ENCODE results near the gene TARBP2. TPM values are rescaled to one million over a fixed set of nuclear protein-coding genes. Genes with fewer than 3 reads are reported as not detected.

TARBP2 gene
- total RNA-seq, 4 donors from 2014 or later, result 19.6 to 26.0 (median 22.3) TPM

DNA sequence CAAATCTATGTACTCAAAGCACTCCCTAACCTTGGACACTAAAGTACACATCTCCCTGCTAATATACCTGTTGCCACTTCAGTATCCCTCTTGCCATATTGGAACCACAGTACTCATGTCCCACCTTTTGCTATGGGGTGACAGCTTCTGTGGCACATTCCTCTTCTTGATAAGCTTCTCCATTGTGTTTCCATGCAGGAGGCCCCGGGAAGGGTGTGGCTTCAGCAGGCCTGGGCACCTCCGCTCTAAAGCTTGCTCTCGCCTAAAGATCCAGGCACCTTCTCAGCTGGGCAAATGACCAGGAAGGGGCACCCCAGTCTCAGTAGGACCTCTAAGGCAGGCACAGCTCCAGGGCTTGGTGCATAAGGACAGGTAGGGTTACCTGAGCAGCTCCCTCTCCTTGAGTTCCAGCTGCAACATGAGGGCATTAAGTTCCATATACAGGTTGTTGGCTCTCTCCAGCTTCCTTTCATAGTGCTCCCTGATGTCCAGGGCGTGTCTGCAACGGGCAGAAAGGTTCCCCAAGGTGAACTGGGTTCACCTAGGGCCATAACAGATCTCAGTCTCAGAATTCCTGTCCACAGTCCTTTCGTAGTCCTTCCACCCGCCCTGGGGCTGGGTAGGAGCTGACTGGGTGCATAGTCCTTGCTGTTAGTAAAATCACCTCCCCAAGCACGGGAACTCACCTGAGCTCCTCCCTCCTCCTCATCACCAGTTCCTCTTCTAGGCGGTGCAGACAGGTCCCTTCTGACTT is 17.7 kb upstream of the TARBP2 start:
- TF ChIP-seq, protein P1, sequence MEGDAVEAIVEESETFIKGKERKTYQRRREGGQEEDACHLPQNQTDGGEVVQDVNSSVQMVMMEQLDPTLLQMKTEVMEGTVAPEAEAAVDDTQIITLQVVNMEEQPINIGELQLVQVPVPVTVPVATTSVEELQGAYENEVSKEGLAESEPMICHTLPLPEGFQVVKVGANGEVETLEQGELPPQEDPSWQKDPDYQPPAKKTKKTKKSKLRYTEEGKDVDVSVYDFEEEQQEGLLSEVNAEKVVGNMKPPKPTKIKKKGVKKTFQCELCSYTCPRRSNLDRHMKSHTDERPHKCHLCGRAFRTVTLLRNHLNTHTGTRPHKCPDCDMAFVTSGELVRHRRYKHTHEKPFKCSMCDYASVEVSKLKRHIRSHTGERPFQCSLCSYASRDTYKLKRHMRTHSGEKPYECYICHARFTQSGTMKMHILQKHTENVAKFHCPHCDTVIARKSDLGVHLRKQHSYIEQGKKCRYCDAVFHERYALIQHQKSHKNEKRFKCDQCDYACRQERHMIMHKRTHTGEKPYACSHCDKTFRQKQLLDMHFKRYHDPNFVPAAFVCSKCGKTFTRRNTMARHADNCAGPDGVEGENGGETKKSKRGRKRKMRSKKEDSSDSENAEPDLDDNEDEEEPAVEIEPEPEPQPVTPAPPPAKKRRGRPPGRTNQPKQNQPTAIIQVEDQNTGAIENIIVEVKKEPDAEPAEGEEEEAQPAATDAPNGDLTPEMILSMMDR (IDR thresholded peaks at IDR 0.05), result no peak
- DNase-seq (ENCODE audit: low spot score), result no peak
- ATAC-seq (ENCODE audit: low FRiP score), result no peak

DNA sequence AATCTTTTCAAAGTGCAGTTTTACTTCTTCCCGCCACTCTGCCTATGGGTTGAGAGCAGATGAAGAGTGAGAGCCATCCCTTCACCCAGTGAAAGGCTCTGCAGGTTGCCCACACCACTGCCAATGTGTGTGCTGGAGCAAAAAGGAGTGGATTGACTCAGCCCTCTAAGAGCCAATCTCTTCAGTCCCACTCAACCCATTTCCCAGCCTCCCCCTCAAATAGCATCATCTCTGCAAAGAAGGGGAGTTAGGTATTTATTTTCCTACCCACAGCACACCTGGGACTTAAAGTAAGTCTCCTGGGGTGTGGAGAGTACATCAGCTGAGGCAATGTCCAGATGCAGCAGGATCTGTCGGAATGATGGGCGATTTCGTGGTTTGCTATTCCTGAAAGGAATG is 17.1 kb upstream of the TARBP2 start:
- DNase-seq (ENCODE audit: low spot score), result no peak
- TF ChIP-seq, protein P1 (IDR thresholded peaks at IDR 0.05), result no peak
- ATAC-seq (ENCODE audit: low FRiP score), result no peak

DNA sequence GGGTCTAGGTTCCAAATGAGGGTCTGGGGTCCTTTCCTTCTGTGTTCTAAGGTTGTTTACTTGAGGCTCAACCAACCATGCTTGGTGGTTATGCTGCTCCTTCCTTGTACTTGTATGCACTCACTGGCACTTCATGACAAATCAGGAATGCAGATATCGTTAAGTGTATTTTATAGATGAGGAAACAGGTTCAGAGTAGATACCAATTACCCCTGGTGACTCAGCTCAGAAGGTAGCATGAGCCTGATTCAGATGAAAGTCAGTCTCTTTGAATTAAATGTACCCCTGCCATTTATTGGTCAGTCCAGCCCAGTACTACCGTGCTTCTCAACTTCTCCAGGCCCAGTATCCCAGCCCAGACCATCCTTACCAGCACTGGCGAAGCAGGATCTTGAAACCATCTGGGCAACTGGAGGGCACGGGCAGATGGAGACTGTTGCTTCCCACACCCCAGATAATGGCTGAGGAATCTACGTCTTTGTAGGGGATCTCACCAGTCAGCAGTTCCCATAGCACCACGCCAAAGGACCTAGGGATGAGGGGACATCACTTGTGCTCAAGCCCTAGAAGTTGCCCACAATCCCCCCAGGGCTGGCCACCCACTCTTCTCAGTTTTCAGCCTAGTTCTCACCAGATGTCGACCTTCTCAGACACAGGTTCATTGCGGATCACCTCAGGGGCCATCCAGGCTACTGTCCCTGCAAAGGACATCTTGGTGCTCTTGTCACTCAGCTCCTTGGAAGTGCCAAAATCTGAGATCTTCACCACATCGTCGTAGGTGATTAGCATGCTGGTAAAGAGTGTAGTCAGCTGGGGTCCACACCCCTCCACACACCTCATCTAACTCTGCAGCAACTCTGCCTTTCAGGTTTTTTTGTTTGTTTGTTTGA is 16.2 kb upstream of the TARBP2 start:
- ATAC-seq (ENCODE audit: low FRiP score), result no peak
- no peak for DNase-seq (ENCODE audit: low spot score)
- TF ChIP-seq, protein P1 (IDR thresholded peaks at IDR 0.05), result no peak

DNA sequence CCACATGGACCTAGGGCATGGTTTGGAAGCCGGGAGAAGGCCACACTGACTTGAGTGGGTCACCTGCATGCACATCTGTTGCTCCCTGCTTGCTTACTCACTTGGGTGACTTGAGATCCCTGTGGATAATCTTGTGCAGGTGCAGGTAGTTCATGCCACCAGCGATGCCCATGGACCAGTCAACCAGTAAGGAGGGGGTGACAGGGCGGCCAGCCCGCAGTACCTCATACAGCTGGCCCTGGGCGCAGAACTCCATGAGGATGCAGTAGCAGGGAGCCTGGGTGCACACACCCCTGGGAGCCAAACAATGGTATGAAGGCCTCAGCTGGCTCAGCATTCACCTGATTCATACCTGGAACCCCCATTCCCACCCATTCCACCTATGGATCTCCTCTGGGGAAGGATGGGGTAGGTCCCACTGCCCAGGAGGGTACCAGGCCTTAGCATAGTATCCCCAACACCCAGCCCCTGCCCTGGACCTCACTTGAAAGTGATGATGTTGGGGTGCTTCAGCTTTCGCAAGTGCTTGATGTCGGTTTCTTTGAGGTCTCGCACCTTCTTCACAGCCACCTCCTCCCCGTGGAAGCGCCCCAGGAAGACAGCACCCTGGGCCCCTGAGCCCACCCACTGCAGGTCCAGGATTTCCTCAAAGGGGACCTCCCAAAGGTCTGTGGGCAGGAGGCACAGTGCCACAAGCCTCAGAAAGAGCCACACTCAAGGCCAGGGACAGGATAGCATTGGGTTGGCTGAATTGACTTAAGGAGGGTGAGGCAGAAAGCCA is 14.9 kb upstream of the TARBP2 start:
- TF ChIP-seq, protein P1 (IDR thresholded peaks at IDR 0.05), result no peak
- DNase-seq (ENCODE audit: low spot score) (no peak), ATAC-seq (ENCODE audit: low FRiP score) (no peak)

DNA sequence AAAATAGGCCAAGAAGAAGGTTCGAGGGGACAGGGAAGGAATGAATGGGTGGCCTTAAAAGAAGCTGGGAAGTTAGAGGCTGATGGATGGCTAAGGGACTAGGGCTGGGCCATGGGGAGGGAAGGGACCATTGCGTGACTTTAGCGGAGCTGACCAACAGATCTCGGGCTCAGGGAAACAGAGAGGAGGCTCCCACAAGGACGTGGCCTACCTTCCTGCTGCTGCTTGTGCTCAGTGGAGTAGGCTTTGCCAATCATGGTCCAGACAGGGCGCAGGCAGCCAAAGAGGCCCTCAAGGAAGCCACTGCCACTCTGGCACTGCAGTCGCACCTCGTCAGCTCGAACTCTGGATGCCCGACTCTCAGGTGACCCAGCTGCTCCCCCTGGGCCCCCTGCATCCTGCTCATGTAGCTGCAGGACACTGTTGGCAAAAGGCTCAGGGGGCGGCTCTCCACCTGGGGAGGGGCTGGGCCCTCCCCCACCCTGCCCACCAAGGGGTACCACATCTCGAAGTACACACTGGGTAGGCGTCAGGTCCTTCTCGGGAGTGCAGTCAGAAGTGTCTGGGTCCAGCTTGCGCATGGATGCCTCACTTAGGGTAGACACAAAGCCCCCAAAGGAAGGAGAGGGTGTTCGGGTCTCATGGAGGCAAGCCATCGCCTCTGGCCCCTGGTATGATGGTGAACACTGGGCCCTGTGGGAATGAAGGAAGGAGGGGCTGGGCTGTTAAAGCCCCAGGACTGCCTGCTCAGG is 14.2 kb upstream of the TARBP2 start:
- TF ChIP-seq, protein P1 (IDR thresholded peaks at IDR 0.05), result no peak
- no peak for ATAC-seq (ENCODE audit: low FRiP score)
- DNase-seq (ENCODE audit: low spot score), result no peak

DNA sequence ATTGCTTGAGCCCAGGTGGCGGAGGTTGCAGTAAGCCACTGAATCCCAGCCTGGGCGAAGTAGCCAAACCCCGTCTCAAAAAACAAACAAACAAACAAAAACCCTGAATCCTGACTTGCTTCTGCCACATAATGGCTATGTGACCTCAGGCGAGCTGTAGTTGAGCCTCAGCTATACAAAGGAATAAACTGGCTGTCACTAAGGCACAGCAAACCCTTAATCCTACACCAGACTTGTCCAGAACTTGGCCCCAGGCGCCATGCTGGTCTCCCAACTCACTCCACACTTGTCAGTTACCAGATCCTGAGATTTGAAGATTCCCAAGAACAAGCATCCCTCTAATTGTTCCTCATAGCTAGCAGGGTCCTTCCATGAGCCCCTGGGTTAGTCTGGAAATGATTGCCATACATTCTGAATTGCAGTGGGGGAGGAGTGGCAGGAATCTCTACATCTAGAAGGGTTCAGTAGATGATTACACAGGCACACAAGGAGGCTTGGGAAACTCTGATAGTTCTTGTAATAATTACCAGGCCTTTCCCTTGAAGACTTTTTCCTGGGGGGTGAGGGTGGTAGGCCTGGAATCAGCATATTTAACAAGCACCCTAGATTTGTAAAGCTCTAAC is 11.7 kb upstream of the TARBP2 start:
- no peak for DNase-seq (ENCODE audit: low spot score)
- TF ChIP-seq, protein P1 (IDR thresholded peaks at IDR 0.05), result no peak
- no peak for ATAC-seq (ENCODE audit: low FRiP score)
